Activated T-helper 2 cell treated with anti-CD3 and anti-CD28 coated beads, Interferon-gamma antibody, Interleukin-2, Interleukin-4, amounts not matched to agents 10 μg/mL and 5 μg/mL and 100 μg/mL, durations not matched to agents 14 hours and 24 hours and 36 hours (primary cell): Measurements from ENCODE around the gene PTDSS2. TPM values are rescaled to one million over a fixed set of nuclear protein-coding genes. Genes with fewer than 3 reads are reported as not detected.
"Not testable (repeated sequence)": the region's sequence is repeated elsewhere in the genome, so short reads cannot be mapped to it uniquely, and the experiment has no call there.

Source experiments
- DNase-seq: peaks from one replicate; pipeline ENCODE4 v3.0.0; 2021; ENCODE audit warnings: low spot score
- H3K27ac Mint-ChIP-seq: one replicate; pipeline ENCODE4 v1.8.0; 2021; ENCODE audit warnings: mixed read lengths
- H3K27me3 Mint-ChIP-seq: one replicate; pipeline ENCODE4 v1.8.0; 2021; ENCODE audit warnings: low read depth, mixed read lengths
- H3K36me3 Mint-ChIP-seq: one replicate; pipeline ENCODE4 v1.8.0; 2021; ENCODE audit warnings: low read depth, mixed read lengths
- H3K4me1 Mint-ChIP-seq: one replicate; pipeline ENCODE4 v1.8.0; 2021; ENCODE audit warnings: low read depth, mixed read lengths
- H3K4me3 Mint-ChIP-seq: one replicate; pipeline ENCODE4 v1.8.0; 2021; ENCODE audit warnings: low read depth, mild to moderate bottlenecking, moderate library complexity, mixed read lengths
- H3K9me3 Mint-ChIP-seq: one replicate; pipeline ENCODE4 v1.8.0; 2021; ENCODE audit warnings: mixed read lengths
- intact Hi-C: fragments of 100-400 bp; cut with micrococcal nuclease; formaldehyde crosslinking; loops from one replicate; pipeline ENCODE4 v1.15.1; 2023
- total RNA-seq: library from RNA; stranded (reverse); gene quantifications from 2 replicates; pipeline ENCODE4 v1.2.3, GENCODE V29; 2022

Gene PTDSS2
- total RNA-seq, 1 donor from 2014 or later: 32.1 TPM

DNA sequence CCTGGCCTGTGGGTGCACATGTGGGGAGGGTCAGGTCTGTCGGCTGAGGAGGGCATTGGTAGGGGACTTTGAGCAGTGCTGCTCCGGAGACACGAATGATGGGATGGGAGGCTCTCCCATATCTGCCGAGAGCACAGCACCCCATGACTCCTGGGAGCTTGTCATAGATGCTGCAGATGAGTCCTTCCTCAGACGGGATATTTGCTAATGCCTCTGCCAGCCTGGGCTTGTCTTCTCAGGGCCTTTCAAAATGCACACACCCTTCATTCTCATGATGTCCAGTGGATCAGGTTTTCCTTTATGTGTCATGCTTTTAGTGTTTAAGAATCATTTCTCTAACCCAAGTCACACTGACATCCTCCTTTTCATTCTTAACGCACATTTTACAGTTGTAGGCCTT lies 65.1 kb downstream of the PTDSS2 start:
- peaks cover 43% of the 10 kb centered on the region for H3K36me3 Mint-ChIP-seq
- H3K27ac Mint-ChIP-seq: no peak overlapping the region
- intact Hi-C loops: no loop called here

DNA sequence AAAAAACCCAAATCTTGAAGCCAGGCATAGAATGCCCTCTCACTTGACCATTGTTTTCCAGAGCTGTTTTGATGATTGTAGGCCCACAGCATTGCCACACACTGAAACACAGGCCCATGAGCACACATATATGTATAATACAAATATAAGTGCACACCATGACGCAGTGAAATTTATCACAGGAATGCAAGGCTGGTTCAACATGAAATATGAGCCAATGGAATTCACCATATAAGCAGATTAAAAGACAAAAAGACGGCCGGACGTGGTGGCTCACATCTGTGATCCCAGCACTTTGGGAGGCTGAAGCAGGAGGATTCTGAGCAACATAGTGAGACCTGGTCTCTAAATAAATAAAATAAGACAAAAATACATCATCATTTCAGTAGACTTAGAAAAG lies 66.3 kb downstream of the PTDSS2 start:
- intact Hi-C loops: no loop called here
- Mint-ChIP-seq H3K4me1 (peaks cover 3% of the 10 kb centered on the region), H3K9me3 (peaks cover 11% of the 10 kb centered on the region), H3K27me3 (no peaks in the 10 kb centered on the region), H3K27ac (no peak overlapping the region), H3K4me3 (no peak overlapping the region), H3K36me3 (peaks cover 41% of the 10 kb centered on the region)
- DNase-seq: no peak

More for the DNA sequence above, 65.1 kb downstream of the PTDSS2 start:
- Mint-ChIP-seq H3K27me3 (no peaks in the 10 kb centered on the region), H3K4me3 (no peak overlapping the region), H3K9me3 (peaks cover 11% of the 10 kb centered on the region), H3K4me1 (peaks cover 3% of the 10 kb centered on the region)
- no peak for DNase-seq

DNA sequence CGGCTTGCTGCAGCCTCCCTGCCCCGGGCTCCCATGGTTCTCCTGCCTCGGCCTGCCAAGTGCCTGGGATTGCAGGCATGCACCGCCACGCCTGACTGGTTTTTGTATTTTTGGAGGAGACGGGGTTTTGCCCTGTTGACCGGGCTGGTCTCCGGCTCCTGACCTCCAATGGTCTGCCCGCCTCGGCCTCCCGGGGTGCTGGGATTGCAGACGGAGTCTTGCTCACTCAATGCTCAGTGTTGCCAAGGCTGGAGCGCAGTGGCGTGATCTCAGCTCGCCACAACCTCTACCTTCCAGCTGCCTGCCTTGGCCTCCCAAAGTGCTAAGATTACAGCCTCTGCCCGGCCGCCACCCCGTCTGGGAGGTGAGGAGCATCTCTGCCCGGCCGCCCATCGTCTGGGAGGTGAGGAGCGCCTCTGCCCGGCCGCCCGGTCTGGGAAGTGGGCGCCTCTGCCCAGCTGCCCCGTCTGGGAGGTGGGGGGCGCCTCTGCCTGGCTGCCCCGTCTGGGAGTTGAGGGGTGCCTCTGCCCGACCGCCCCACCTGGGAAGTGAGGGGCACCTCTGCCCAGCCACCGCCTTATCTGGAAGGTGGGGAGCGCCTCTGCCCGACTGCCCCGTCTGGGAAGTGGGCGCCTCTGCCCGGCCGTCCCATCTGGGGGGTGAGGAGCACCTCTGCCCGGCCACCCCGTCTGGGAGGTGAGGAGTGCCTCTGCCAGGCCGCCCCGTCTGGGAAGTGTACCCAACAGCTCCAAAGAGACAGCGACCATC lies 67.0 kb downstream of the PTDSS2 start:
- peaks cover 11% of the 10 kb centered on the region for H3K9me3 Mint-ChIP-seq
- H3K36me3 Mint-ChIP-seq: peaks cover 37% of the 10 kb centered on the region
- H3K4me3 Mint-ChIP-seq, H3K27me3 Mint-ChIP-seq, H3K27ac Mint-ChIP-seq, H3K4me1 Mint-ChIP-seq, DNase-seq, intact Hi-C loops: not testable (repeated sequence)

DNA sequence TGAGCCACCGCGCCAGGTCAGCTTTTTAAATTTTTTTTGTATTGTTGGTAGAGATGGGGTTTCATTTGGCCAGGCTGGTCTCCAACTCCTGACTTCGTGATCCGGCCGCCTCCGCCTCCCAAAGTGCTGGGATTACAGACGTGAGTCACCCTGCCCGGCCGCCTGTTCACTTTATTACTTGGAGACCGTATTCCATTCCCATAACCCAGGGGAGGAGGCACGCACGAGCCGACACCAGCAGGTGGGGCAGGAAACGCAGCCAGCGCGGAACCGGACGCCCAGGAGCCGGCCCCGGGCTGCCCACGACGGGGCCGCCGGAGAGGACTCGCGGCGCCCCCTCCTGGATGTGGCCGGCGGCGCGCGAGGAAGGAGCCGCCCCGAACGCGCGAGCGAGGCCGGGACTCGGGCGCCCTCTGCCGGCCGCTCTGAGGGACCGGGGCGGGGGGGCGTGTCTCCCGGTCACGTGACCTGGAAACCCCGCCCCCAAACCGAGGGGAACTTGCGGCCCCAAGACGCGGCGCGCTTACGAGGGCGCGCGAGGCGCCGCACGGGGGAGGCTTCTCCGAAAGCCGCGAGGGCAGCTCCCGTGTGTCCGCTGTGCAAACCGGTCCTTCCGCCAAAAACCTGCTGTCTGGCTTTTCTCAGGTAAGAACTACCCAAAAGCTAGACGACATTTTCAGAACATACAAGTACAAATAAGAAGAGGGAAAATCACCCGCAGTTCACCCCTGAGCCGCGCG lies 68.6 kb downstream of the PTDSS2 start:
- intact Hi-C loops: loop anchor here (1.0 to 2.0 kb wide), 3 partner anchors 11 to 68 kb away; partner anchors contain the start of genes HRAS, PTDSS2 and RNH1
- peak overlapping the region; percentile 60 for H3K27ac Mint-ChIP-seq
- H3K36me3 Mint-ChIP-seq: peaks cover 25% of the 10 kb centered on the region
- peaks cover 11% of the 10 kb centered on the region for H3K9me3 Mint-ChIP-seq
- peaks cover 3% of the 10 kb centered on the region for H3K4me1 Mint-ChIP-seq
- peak overlapping the region; percentile 74 for H3K4me3 Mint-ChIP-seq
- DNase-seq: peak; percentile 80
- H3K27me3 Mint-ChIP-seq: no peaks in the 10 kb centered on the region

DNA sequence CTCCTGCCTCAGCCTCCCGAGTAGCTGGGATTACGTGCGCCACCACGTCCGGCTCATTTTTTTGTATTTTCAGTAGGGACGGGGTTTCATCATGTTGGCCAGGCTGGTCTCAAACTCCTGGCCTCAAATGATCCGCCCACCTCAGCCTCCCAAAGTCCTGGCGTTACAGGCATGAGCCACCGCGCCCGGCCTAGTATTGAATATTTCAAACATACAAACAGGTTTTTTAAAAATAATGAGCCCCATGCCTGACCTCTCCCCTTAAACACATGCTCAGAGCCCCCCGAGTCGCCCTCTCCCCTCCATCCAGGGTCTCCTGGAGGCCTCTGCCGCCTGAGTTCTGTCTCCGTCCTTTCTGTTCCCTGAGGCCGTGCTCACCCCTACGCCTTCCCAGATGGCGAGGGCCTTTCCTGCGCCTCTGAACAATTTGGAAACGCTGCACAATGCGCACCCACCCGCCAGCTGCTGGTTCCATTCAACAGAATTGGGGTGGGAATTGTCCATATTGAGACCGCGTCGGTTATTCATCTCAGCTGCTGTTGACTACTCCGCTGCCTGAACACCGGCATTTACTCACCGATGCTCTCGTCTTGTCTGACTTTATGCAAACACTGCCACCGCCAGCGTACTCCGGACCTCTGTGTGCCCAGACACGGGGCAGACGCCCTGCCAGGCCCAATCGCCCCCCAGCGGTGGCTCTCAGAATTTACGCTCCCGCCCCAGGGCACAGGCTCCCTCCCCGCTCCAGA lies 70.5 kb downstream of the PTDSS2 start:
- Mint-ChIP-seq H3K4me1 (peaks cover 3% of the 10 kb centered on the region), H3K4me3 (no peak overlapping the region), H3K27ac (no peak overlapping the region), H3K36me3 (peaks cover 13% of the 10 kb centered on the region), H3K27me3 (no peaks in the 10 kb centered on the region), H3K9me3 (peaks cover 11% of the 10 kb centered on the region)
- DNase-seq: no peak
- intact Hi-C loops: no loop called here

DNA sequence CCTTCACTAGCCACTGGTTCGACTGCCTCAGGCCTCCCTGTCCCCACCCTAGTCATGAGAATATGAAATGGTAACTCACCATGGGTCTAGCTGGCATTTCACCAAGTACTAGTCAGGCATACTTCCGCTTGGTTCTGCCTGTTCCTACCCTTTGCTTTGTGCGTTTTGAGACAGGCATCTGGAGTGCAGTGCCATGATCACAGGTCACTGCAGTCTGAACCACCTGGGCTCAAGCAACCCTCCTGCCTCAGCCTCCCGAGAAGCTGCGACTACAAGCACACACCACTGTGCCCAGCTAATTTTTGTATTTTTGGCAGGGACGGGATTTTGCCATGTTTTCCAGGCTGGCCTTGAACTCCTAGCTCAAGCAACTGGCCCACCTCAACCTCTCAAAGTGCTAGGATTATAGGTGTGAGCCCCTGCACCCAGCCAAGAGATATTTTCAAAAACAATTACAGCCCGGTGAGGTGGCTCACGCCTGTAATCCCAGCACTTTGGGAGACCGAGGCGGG lies 71.2 kb downstream of the PTDSS2 start:
- no peak for DNase-seq
- Mint-ChIP-seq H3K9me3 (peaks cover 7% of the 10 kb centered on the region), H3K36me3 (peaks cover 10% of the 10 kb centered on the region), H3K27ac (no peak overlapping the region), H3K27me3 (no peaks in the 10 kb centered on the region), H3K4me1 (peaks cover 3% of the 10 kb centered on the region), H3K4me3 (no peak overlapping the region)
- intact Hi-C loops: no loop called here

DNA sequence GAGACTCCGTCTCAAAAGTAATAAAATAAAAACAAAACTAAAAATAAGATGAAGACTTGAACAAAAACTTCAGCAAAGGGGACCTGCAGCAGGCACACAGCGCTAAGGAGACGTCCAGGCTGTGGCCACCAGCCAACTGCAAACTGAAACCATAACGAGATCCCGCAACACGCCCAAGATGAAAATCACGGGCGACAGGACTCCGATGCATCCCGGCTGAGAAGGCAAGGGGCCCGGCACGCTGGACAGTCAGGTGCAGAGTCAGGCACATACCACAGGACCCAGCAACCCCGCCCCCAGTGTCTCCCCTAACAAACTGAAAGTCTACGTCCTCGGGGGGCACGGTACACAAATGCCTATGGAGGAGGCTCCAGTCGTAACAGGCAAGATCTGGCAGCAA lies 76.1 kb downstream of the PTDSS2 start:
- intact Hi-C loops: no loop called here
- no peak overlapping the region for H3K27ac Mint-ChIP-seq
- no peak overlapping the region for H3K4me3 Mint-ChIP-seq
- no peak for DNase-seq
- no peaks in the 10 kb centered on the region for H3K9me3 Mint-ChIP-seq
- H3K27me3 Mint-ChIP-seq: no peaks in the 10 kb centered on the region
- H3K4me1 Mint-ChIP-seq: no peaks in the 10 kb centered on the region
- no peaks in the 10 kb centered on the region for H3K36me3 Mint-ChIP-seq

DNA sequence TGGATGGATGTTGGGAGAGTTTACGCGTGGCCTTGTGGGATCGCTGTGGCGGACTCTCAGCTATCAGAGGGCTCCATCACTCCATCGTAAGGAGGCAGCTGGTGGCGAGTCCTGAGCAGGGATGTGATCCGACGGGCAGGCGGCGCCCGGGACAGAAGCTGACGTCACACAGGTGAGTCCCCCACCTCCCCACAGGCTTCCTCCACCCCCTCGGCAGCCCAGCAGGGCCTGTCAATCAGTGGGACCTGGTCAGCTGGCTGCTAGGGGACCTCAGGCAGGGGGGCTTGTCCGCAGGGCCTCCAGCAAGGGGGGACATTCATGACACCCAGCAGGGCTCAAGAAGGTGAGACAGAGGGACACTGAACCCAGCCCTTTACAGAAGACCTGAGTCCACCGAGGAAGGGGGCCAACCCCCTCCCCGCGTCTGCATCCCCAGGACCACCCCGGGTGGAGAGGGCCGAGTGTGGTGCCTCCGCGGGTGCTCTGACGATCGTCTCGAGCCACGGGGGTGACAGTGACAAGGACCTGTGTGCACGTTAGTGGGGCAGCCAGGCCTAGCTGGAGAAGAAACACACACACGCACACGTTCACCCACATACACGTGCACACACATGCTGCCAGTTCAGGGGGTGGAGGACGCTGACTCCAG lies 78.2 kb downstream of the PTDSS2 start:
- no peak overlapping the region for H3K4me3 Mint-ChIP-seq

DNA sequence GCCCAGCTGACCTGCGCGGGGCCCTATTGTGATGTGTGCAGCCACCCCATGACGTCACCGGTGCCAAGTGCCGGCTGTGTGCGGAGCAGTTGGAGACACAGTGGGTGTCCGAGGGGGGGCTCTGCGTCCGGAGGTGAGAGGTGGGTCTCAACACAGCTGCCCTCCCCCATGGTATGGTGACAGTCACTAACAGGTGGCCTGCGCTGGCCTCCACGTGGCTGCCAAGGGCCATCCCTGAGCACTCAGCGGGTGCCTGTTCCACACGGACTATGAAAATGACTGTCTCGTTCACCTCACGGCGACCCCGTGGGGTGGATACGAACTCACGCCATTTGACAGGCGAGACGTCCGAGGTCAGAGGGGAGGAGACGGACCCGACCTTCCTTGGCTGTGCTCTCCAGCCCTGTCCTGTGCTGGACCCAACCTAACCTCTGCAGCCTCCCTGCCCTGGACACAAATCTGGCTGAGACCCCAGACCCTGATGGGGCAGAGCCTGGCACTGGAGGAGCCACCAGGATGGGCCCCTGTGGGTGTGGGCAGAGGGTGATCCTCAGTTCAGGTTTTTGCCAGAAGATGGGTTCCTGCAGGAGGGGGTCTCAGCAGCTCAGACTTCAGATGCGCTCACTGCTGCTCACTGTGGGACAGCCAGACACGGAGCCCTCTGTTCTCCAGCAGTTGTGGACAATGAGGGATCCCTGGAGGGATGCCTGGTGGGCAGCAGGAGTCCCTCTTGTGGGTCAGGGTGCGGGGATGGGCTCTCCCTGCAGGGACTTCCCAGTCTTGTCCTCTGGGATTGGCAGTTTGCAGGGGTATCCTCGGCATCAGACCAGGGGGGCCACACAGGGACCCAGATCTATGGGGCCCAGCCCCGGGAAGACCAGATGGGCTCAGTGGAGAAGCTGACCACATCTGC lies 79.0 kb downstream of the PTDSS2 start:
- no peaks in the 10 kb centered on the region for H3K4me1 Mint-ChIP-seq
- H3K27me3 Mint-ChIP-seq: no peaks in the 10 kb centered on the region
- H3K36me3 Mint-ChIP-seq: peaks cover 8% of the 10 kb centered on the region
- H3K27ac Mint-ChIP-seq: no peak overlapping the region
- H3K9me3 Mint-ChIP-seq: no peaks in the 10 kb centered on the region
- DNase-seq: no peak
- H3K4me3 Mint-ChIP-seq: no peak overlapping the region
- intact Hi-C loops: no loop called here

More for the DNA sequence above, 78.2 kb downstream of the PTDSS2 start:
- no peak for DNase-seq
- Mint-ChIP-seq H3K27me3 (no peaks in the 10 kb centered on the region), H3K9me3 (no peaks in the 10 kb centered on the region), H3K27ac (no peak overlapping the region), H3K36me3 (peaks cover 8% of the 10 kb centered on the region), H3K4me1 (no peaks in the 10 kb centered on the region)
- intact Hi-C loops: no loop called here

DNA sequence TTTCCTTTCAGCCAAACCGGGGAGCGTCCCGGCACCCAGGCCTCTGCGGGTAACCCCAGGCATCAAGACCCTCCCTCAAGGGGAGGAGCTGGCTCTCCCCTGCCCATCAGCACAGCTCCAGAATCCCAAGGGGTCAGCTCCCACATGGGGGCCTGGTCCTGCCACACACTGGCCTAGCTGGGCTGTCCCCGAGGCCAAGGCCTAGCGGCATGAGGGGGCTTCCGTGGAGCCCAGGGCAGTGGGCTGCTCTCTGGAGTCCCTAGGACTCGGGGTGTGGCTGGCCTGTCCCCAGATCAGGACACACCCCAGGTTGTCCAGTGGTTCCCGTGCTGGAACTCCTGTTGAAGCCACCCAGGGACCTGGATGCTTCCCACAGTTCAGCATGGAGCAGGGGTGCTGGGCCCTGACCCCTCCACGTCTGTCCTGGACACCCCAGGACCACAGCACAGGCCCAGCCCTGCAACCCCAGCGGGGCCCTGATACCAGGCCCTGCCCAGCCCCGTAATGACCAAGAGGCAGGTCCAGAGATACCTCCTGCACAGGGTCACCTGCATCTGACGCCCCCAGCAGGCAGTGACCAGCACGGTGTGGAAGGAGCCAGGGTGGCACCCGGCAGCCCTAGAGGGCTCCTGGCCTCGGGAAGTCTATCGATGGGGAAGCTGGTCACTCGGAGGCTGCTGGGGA lies 79.8 kb downstream of the PTDSS2 start:
- intact Hi-C loops: no loop called here
- no peak for DNase-seq
- H3K27me3 Mint-ChIP-seq: no peaks in the 10 kb centered on the region
- H3K9me3 Mint-ChIP-seq: no peaks in the 10 kb centered on the region
- no peaks in the 10 kb centered on the region for H3K4me1 Mint-ChIP-seq
- no peak overlapping the region for H3K27ac Mint-ChIP-seq
- no peak overlapping the region for H3K4me3 Mint-ChIP-seq
- peaks cover 8% of the 10 kb centered on the region for H3K36me3 Mint-ChIP-seq
